T-helper 2 cell (primary cell): Measurements from ENCODE around the gene LOXHD1.

Source experiments
- DNase-seq, 5 experiments: peaks; one replicate each; pipeline versions ENCODE4 v3.0.0 to v3.0.0-alpha.2; 2012 to 2022

Gene LOXHD1

DNA sequence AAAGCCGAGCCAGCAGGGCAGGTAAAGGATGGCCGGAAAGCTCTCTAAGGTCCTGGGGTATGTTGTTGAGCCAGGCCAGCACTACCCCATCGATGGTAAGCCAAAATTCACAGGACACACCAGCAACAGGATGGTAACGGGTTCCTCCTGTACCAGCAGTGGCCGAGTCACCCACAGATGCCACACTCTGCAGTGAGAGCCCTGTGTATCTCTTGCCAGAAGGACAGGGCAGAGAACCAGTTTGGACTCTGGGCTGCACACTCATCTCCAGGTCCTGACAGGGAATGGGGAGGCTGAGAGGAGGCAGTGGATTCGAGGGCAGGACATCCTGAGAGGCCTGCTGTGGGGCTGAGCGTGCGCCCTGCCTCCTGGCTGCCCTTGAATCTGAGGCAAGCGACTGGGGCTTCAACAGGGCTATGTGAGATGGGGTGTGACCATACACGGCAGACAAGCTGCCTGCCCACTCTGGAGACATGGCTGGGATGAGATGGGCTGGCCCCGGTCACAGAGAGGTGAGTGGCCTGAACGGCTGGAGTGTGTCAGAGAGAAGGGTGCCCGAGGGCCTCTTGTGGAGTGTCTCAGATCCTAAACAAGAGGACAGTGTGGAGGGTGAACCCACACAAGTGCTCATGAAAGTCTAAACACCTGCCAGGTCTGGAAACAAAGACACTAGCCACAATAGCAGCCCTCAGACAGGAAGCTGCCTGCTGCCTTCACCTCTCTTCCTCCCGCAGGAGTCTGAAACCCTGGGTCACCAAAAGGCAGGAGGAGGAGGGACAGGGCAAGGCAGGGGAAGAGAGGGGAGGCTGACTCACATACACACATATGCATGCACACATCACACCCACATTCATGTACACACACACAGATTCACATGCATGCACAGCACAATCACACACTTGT is 182.3 kb downstream of the LOXHD1 start:
- DNase-seq, result peak in 1 of 5 experiments; percentile 6

DNA sequence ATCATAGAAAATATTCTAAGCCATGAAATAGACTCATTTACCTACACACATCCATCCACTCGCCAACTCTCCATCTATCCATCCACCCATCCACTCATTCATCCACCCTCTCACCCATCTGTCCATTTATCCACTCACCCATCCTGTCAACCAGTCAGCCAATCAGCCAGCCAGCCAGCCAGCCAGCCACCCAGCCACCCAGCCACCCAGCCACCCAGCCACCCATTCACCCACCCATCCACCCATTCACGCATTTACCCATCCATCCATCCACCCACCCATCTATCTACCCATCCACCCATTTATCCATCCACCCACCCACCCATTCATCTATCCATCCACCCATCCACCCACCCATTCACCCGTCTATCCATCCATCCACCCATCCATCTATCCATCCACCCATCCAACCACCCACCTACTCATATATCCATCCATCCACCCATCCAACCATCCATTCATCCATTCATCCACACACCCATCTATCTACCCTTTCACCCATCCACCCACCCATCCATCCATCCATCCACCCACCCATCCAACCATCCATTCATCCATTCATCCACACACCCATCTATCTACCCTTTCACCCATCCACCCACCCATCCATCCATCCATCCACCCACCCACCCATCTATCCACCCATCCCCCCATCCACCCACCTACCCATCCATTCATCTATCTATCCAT is 185.1 kb downstream of the LOXHD1 start:
- no peak for DNase-seq

DNA sequence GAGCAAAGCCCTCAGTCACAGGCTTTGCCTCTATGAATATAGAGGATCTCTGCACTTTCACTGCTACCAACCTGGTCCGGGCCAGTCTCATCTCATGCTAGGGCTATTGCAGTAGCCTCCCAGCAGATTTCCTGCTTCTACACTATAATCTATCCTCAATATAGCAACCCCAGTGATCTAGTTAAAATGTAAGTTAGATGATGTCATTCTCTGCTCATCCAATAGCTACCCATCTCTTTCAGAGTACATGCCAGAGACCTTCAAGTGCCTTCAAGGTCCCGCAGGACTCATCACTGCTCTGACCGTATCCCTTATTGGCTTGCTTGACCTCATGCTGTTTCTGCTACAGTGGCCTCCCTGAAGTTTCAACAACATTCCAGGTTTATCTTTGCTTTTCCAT is 186.3 kb downstream of the LOXHD1 start:
- DNase-seq, result no peak

DNA sequence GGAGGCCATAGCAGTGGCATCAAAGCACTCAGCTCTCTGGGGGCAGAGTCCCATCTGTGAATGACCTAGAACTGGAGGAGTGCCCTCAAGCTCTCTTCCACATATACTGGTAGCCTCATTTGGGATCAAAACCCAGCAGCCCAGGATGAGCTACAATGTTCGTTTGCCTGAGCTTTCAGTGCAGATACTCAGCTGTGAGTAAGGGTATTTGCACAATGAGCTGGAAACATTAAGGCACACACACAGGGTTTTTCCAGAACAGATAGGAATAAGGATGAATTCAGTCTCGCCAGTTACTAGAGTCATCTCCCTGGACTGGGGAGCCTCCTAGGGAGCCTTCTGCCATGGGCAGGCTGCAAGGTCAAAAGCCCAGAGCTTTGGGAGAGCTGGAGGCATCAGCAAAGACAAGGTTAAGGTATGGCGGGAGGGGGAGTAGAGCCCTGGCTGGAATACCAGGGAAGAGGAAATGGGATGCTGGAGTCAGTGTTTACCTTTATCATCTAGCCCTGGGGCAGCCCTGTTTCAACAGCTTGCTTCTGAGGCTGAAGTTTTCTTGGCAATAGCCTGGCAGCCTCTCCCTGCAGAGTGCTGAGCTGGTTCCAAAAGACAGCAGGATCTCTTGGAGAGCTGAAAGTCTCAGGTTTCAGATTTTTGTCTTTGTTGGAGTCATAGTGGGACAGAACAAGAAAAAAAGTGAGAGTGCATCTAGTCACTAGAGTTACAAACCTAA is 187.7 kb downstream of the LOXHD1 start:
- DNase-seq, result no peak

DNA sequence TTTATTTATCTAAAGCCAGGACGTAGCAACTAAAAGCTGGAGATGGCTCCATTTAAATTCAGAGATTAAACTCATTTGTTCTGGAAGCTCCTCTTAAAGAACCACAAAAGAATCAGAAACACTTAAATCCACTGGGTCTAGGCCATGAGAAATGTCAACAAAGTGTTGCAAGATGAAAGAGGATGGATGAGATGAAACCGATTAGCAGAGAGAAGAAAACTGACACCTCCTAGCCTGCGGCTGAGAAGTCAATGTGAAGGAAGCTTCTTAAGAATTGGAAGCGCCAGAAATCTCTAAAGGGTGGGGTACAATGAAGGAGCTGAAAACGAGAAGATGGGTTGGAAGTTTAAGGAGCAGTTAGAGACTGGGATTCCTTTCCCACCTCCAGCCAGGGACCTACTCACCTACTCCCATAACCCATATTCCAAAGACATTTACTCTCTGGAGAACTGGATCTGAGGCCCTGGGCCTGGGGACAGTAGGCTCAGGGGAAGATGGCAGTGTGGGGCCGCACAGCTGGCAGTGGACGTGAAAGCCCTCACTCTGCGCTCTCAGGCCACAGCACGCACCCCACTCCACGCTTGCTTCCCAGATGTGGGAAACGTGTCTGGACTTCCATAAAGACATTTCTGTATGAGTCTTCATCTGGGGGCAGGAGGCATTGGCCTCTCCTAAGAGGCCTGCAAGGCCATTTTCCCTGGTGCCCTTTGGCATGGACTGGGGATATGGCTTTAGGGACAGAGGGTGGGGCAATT is 188.4 kb downstream of the LOXHD1 start:
- no peak for DNase-seq

DNA sequence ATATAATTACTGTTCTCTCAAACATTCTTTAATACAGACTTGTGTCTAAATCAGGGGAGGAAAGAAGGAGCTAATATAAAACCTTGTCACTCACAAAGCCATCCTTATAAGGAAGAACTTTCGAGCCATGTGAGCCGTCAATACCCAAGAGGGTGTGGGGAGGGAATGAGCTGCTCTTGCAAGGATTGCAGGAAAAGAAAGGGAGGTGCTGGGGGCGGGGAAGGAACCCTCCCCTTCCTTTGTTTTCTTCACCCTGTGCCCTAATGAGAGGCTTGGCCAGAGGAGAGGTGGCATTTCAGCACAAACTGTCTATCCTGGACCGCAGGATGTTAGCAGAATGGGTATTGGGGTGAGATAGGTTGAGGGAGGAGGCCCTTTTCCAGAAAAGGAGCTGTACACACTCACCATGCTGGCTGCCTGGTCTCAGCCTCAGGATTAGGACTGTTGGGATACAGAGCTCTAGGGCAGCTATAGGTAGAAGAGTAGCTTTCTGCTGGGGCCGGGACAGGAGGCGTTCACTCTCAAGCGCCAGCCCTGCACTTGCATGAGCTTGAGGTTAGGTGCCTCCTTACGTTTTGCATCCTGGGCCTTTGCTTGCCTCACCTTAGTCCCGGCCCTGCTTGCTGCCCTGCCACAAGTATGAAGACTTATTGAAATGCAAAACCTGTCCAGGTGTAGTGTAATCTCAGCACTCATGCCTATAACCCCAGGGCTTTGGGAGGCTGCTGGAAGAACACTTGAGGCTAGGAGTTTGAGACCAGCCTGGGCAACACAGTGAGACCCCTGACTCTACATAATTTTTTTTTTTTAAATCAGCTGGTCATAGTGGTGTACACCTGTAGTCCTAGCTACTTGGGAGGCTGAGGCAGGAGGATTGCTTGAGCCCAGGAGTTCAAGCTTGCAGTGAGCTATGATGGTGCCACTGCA is 190.5 kb downstream of the LOXHD1 start:
- no peak for DNase-seq

DNA sequence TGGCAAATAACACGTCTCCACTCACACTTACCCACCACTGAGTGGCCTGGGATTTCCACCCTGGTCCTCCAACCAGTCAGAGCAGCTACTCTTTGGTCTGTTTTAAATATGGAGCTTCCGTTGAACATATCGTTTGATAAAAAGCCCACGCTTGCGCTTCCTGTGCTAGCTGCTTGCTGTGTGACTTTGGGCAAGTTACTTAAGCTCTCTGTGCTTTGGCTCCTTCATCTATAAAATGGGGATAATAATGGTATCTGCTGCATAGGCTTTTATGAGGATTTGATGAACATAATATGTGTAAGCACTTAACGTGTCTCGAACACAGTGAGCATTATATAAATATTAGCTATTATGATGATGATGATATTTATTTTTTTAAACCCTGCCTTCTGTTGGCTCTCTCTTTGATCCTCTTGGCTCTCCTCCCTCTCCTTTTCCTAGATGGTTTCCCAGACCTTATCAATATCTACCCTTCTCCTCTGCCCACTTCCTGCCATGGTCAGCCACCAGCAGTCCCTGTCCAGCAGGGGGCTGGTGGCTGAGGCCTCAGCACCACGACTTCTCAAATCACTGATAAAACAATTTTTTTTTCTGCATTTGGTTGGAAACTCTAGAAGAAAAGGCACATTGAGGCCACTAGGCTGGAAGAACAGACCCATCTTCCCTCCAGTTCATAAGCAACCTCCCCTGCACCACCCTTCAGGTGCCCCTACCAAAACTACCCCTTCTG is 191.9 kb downstream of the LOXHD1 start:
- no peak for DNase-seq

DNA sequence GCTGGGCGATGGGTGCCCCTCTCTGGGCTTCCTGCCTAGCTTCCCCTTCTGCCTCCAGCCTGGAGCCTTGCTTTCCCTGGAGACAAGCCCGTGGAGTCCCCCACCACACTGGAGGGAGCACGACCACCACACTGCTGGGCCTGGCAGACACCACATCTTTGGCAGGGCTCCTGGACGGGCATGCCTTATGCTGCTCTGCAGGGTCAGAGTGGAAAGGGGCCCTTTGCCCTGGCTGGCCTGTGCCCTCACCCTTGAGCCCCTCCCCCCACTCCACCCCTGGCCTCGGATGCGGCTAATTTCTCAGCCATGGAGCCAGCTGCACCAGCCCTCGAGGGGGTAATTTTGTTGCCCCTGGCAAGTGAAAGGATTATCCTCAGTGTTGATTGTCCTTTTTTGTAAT is 194.5 kb downstream of the LOXHD1 start:
- DNase-seq, result no peak

DNA sequence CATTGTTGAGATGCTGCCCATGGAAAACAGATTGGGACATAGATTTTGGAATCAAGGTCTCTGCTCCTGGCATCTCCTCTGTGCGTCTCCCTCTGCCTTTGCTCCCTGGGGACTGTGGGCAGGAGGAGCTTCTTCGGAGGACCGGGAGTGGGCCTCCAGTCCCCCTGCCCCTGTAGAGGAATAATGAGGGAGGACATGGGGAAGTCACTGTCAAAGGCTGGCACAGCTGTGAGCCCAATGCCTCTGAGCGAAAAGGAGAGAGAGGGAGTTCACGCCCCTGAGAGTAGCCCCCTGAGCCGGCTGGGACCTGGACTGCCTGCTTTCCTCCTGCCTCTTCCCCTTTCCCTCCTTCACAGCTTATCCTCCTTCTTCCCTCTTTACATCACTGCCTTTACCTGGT is 195.0 kb downstream of the LOXHD1 start:
- DNase-seq, result no peak

DNA sequence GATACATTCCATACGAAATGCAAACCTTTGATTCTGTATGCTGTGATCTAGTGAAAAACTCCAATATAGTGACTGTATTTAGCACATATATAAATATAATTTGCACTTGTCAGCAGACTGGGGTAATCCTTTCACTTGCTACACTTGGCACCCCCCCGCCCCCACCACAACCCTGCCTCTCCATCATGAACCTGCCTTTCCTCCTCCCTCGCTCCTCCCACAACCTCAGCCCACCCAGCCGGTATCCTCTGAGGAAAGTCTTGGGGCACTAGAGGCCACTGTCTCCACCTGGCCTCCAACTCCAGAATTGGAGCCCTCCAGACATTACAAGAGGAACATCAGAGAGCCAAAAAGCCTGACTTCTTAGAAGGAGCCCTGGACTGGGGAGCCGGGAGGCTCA is 196.3 kb downstream of the LOXHD1 start:
- DNase-seq, result no peak

DNA sequence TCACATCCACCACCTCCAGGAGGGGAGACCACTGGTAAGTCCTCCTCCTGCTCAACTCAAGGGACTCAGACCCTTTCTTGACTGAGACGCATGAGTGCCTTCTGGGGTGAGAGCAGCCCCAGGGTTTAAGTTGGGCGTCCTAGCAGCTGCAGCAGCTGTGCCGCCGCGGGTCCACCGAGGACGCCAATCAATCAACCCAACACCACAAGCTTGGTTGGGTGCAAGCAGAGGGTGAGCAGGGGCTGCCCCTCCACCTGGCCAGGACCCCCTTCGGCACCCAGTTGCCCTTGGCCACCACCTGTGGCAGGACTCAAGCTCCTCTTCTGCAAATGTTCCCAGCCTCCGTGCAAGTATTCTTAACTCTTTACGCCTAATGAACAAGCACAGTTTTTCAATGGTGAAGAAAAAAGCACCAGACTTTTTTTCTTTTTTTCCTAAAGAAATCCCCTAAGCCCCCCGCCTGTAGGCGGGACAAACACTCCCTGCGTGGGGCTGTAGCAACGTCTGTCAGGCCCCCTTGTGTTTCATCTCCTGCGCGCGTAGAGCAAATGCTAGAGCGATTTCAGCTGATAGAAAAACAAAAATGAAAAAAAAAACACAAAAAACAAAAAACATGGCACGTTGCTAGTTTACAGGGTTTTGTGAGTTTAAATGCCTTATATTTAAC is 197.1 kb downstream of the LOXHD1 start:
- no peak for DNase-seq

DNA sequence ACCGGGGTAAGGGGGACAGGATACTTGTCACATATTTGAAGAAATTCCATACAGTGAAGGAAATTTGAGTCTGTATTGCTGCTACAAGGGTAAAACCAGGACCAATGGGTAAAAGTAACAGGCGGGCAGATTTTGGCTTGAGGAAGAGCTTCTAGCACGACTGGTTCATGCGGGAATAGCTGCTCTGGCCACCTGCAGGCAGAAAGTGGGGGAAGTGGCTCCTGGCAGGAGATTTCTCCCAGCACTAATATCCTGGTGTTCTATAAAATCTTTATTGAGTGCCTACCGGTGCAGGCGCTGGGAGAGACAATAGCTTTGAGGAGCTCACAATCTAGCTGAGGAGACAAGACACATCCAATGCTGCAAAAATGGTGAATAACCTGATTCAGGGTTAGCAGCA is 198.5 kb downstream of the LOXHD1 start:
- DNase-seq, result no peak

DNA sequence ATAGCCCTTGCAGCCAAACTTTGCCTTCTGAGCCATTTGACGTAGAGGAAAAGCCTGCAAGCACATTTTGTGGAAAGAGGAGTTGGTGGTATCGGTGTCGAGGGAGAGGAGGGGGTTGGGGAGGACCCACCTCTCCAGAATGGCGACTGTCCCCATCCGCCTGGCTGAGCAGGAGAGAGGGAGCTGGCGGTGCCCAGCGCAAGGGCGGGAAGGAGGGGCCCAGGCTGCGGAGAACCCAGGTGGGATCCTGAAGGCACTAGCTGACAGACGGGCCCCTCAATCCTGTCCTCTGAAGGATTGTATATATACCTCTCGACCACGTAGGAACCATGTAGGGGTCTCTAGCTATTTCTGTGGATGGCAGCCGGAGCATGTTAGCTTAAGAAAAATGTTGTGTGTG is 200.3 kb downstream of the LOXHD1 start:
- DNase-seq, result no peak

DNA sequence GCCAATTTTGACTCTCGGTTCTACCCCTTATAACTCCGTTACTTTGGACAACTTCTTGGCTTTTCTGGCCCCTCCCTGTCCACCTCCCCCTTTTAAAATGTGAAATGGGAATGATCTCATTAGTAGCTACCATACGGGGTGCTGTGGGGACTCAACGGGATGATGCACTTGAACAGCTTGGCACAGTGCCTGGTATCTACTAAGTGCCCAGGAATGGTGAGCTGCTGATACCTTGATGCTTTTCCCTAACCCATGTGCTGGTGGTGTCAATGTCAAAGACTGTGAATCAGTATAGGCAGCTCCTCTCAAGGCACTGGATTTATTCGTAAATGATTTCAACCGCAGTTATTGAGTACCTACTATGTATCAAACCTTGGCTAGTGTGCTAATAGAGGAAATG is 204.2 kb downstream of the LOXHD1 start:
- DNase-seq, result no peak

DNA sequence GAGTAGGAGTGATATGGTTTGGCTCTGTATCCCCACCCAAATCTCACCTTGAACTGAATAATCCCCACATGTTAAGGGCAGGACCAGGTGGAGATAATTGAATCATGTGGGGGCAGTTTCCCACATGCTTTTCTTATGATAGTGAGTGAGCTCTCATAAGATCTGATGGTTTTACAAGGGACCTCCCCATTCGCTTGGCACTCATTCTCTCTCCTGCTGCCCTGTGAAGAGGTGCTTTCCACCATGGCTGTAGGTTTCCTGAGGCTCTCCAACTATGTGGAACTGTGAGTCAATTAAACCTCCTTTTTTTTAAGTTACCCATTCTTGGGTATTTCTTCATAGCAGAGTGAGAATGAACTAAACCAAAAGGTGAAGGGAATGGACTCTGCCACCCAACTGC is 207.5 kb downstream of the LOXHD1 start:
- no peak for DNase-seq

DNA sequence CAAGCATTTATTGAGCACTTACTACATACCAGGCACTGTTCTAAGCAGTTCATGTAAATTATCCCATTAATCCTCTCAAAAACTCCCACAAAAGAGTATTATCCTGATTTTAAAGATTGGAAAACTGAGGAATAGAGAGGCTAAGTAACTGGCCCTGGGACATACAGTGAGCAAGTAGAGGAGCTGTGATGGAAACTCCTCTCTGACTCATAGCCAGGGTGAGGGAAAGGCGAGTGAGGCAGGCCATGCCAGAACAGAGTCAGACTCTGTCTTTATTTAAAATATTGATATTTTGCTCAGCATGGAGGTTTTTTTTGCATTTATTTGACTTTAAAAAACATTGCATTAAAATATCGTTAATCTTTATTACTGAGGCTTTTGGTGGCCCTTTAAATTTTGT is 208.0 kb downstream of the LOXHD1 start:
- DNase-seq, result no peak

DNA sequence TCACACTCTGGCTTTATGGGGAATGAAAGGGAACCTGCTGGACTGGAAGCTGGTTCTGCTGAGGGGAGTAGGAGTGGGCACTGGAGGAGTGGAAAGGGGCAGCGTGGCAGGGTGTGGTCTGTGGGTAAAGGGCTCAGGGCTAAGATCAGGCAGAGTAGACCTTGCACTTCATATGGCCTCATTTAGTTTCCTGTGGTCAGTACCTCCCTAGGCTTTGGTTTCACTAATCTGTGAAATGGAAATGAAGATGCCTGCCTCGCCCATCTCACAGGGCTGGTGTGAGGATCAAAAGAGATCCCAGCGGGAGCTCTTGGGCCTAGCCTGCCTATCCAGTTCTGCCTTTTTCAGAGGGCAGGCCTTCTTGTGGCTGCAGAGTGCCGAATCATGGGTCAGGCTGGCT is 208.7 kb downstream of the LOXHD1 start:
- no peak for DNase-seq

DNA sequence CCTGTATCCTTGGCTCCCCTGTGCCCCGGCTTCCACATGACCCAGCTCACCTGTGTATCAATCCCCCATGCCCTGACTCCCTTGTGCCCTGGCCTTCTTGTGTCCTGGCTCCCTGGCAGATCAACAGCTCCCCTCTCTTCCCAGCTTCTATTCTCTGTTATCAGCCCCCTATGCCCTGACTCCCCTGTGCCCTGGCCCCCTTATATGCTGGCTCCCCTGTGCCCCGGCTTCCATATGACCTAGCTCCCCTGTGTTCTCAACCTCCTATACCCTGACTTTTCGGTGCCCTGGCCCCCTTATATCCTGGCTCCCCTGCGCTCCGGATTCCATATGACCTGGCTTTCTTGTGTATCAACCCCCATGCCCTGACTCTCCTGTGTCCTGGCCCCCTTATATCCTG is 209.2 kb downstream of the LOXHD1 start:
- DNase-seq, result no peak

DNA sequence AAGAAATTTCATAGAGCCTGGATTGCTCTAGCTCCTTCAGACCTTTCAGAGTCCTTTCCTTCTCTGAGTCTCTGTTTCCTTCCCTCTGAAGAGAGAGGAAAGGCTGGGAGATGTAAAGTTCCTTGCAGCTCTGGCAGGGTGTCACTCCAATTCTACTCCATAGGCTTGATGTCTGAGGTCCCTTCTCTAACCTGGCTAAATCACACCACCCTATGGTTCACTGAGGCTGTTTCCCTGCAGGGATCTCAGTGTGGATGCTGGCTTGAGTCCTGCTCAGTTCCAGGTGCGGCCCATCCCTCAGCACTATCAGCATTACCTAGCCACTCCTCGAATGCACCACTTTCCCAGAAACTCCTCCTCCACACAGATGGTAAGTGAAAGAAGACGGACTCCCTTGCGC is 209.7 kb downstream of the LOXHD1 start:
- DNase-seq, result no peak

DNA sequence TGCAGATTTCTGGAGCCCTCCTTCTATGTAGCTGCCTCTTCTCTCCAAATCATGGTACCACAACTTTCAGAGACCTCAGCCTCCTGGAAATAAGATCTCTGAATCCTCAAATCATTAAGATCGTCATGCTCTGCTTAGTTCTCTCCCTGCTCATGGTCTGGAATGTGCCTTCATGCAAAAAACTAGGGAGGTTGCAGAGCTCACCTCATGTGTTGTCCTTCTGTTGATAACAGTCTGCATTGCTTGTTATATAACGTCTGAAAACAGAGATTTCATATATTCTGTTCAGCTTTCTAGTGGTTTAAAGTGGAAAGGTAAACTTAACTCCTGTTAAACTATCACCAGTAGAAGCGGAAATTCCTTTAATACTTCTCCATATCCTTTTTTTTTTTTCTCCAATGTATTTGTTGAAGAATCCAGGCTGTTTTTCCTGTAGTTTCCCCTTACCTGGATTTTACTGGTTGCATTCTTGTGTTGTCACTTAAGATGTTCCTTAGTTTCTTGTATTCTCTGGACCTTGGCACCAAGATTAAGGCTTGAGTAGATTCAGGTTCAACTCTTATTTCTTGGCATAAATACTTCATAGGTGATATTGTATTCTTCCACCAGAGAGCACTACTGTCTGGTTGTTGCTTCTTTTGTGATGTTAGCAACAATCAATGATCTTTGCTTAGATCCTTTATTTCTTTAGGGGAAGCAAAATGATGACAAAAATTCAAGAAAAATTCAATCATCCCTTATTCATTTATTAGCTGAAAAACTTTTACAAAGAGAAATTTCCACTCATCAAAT is 211.3 kb downstream of the LOXHD1 start:
- no peak for DNase-seq
